ENCODE results near the gene CHL1.

CHL1 gene

GRCh38 chr3:288417-288816 lies 91.9 kb downstream of the CHL1 start:
- DNase-seq, result no peak

GRCh38 chr3:291028-291427 lies 94.5 kb downstream of the CHL1 start:
- no peak for DNase-seq

- DNase-seq, result no peak
Observed at GRCh38 chr3:291646-292436, 95.3 kb downstream of the CHL1 start.

GRCh38 chr3:294096-294495 lies 97.5 kb downstream of the CHL1 start:
- no peak for DNase-seq

- DNase-seq, result no peak
Observed at GRCh38 chr3:294581-294980, 98.0 kb downstream of the CHL1 start.

- no peak for DNase-seq
Observed at GRCh38 chr3:295166-295565, 98.6 kb downstream of the CHL1 start.

DNA sequence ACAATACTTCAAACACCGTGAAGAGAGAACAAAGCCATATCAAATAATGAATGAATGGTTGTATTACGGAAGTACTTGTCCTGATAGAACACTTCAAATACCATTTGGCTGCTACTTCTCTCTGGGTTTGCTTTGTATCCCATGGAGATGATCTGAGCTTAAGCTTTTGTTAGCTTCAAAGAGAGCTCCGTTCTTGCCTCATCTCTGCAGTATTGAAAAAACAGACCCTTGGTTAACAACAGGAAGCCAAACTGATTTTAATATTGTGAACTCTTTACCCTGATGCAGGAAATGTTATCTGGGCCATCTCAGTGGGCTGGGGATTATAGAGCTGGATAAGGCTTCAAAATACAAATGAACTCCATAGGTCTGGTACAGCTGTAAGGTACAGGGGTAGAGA lies 101.0 kb downstream of the CHL1 start:
- DNase-seq, result no peak

DNA sequence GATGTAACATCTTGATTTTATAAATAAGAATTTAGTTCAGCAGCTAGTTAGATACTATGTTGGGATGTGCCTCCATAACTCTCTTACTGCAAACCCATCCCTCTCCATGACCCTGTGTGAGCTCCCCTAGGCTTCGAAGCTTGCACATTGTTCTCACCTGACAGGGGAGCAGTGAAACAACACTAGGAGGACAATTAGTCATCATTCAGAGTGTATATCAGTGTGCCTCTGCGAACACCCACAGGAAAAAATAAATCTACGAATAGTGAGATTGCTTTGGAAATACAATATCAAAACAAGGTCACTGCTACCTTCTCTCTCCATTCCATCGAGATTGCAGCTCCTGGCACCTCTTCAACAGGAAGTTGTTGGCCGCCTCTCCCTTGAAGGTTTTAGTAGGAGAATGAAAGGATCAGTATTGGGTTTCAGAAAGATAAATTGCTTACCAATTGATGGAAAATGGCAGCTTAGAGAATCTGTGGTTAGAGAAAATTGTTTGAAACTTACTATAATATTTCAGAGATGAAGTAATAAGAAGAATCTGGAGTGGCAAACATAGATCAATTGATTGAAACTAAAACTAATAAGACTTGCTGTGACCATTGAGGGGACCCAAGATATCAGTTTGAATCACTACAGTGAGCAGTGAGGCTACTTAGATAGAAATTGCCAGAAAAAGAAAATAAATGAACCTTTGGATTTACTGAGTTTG lies 103.2 kb downstream of the CHL1 start:
- DNase-seq, result no peak

GRCh38 chr3:307182-307581 lies 110.6 kb downstream of the CHL1 start:
- DNase-seq, result no peak

DNA sequence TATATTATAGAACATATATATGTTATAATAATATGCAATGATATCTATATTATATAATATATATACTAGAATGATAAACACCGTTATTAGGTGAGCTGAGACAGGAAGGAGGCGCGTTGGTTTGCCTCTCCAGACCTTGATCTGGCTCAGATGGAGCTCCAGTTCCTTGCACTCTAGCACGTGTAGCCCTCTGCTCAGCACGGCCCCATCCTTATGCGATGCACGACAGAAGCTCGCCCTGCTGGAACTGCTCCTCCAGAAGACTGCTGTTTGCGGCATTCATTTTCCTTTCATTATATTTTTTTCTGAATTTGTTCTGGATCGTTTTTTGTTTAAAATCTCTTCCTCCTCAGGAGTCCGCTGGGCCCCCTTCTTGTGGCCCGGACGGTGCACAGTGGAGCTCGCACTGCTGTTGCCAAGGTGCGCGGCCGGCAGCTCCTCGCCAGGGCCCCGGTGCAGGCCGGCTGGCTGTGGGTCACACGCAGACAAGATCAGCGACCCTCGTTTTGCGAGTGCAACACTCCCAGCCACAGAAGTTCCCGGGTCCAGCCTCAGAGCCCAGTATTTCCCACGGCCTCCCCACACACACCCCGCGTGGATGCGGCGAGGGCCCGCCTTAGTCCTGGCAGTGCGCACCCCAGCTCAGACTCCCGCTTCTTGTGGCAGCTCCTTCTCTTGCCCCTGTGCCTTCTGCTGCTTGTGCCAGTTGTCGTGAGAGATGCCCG lies 112.2 kb downstream of the CHL1 start:
- DNase-seq, result no peak

DNA sequence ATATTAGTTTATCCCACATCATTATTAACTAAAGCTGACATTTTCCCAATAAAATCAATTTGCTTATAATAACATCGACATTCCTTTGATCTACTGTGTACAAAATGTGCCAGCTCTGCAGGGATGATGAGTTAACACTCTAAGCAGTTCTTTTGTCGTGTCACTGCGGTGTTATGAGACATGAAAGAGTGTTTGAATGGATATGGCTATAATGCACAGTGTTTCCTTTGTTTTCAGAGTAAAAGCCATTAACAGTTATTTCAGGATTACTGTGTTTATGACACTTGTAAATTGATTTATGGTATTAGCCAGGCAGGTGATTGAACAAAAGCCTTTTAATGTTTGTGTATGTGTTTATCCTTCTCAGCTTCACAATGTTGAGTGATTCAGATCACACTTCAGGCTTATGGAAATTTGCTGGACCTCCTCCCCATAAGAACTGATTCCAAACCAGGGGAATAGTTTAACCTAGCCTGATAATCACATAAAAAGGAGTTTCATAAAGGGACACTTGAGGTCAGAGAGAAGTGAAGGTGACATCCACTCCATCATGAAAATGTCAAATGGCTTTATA lies 115.7 kb downstream of the CHL1 start:
- peak; percentile 25 to 76 for DNase-seq

DNA sequence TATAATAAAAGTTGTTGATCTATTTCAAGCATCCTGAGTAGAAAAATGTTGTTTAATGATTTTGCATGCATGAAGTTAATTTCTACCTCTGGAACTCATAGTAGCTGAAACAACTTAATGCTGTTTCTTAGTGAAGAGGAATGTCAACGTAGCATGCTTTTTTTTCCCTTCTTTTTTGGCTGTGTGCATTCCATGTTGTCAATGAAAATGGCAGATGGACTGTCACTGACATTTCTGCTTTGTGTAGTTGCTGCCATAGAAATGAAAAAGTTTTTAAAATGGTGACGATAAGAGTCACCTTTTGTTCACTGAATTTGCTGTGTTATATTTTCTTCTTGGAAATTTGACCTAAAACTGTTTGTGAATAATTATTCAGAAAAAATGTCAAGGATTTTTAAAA lies 116.3 kb downstream of the CHL1 start:
- DNase-seq, result no peak

- DNase-seq, result no peak
Observed at GRCh38 chr3:317012-317411, 120.4 kb downstream of the CHL1 start.

GRCh38 chr3:318903-319302 lies 122.3 kb downstream of the CHL1 start:
- no peak for DNase-seq

DNA sequence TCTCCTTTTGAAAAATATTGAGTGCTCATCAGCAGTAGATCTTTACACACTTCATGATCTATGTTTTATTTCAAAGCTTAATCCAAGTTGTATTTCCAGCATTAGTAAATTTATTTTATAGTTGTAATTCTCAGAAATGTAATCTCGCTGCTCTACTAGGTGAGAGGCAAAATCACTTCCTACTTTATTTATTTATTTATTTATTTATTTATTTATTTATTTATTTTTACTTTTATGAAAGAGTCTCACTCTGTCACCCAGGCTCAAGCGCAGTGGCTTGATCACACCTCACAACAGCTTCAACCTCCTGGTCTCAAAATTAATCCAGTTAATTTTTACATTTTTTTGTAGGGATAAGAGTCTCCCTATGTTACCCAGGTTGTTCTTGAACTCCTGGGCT lies 127.9 kb downstream of the CHL1 start:
- no peak for DNase-seq

DNA sequence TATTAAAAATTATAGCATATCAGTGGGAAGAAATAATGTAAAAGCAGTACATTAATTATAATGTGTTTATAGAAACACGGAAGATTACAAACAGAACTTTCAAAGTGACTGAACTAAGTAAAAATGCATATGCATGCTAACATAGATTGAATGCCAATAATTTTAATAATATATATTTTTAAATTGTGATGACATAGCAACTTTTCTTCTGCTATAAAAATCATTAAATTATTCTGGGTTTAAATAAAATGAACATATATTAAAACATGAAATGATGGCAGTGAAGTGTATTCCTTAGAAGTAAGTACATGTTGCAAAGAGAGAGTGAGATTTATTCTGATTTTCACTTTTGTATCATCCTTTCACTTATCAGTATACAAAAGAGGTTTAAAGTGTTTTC lies 128.9 kb downstream of the CHL1 start:
- DNase-seq, result no peak

GRCh38 chr3:330494-331115 lies 134.0 kb downstream of the CHL1 start:
- DNase-seq, result no peak

GRCh38 chr3:331881-332280 lies 135.3 kb downstream of the CHL1 start:
- DNase-seq, result no peak

- no peak for DNase-seq
Observed at GRCh38 chr3:332701-333100, 136.1 kb downstream of the CHL1 start.

- DNase-seq, result no peak
Observed at GRCh38 chr3:335240-335639, 138.7 kb downstream of the CHL1 start.

DNA sequence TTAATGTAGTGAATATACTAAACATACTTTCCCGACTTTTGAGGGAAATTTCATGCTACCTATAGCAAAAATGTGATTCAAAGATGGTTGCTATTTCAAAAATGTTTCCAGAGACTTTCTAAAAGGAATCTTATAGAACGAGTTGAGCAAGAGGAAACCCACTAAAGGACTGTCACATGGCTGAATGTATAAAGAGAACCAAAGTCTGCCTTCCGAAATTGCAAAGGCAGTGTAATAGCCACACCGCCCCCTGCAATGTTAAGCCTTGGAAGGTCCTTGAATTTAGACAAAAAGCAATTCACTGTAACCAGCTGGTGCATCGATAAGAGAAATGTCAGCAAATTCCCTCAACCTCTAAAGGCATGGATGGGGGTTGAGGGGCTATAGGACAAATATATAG lies 142.8 kb downstream of the CHL1 start:
- no peak for DNase-seq

GRCh38 chr3:341998-342397 lies 145.4 kb downstream of the CHL1 start:
- no peak for DNase-seq

GRCh38 chr3:346186-346585 lies 149.6 kb downstream of the CHL1 start:
- DNase-seq, result no peak

Measured in NCI-H2081 (cell line).